Liver (tissue), 9 donors: ENCODE data around the gene B3GALT5. TPM values are rescaled to one million over a fixed set of nuclear protein-coding genes. Genes with fewer than 3 reads are reported as not detected.

Experiments used
- DNase-seq: peaks from one replicate; pipeline ENCODE4 v3.0.0-alpha.2; 2017; ENCODE audit warnings: low spot score
- H3K27ac ChIP-seq, 2 donors: one replicate each; pipeline ENCODE4 v1.7.0; 2013; ENCODE audit warnings: inconsistent platforms in 2 of 2, low read length in 2 of 2, control low read depth in 1 of 2, low read depth in 1 of 2, mild to moderate bottlenecking in 1 of 2
- H3K27me3 ChIP-seq, 4 donors: one replicate each; pipeline versions ENCODE4 v1.6.1 to v1.7.0; 2013; ENCODE audit warnings: low read length in 3 of 4, inconsistent platforms in 1 of 4, mild to moderate bottlenecking in 1 of 4, moderate library complexity in 1 of 4; ENCODE audit not compliant: control insufficient read depth in 4 of 4, insufficient read depth in 4 of 4
- H3K36me3 ChIP-seq, 4 donors: one replicate each; pipeline versions ENCODE4 v1.6.1 to v1.7.0; 2013; ENCODE audit warnings: low read length in 3 of 4, mild to moderate bottlenecking in 3 of 4, low read depth in 1 of 4, moderate library complexity in 1 of 4; ENCODE audit not compliant: control insufficient read depth in 4 of 4, insufficient read depth in 3 of 4
- H3K4me1 ChIP-seq, 4 donors: one replicate each; pipeline versions ENCODE4 v1.6.1 to v1.7.0; 2013; ENCODE audit warnings: low read length in 3 of 4, mild to moderate bottlenecking in 3 of 4, moderate library complexity in 1 of 4; ENCODE audit not compliant: control insufficient read depth in 4 of 4, insufficient read depth in 4 of 4
- H3K4me3 ChIP-seq, 3 donors: one replicate each; pipeline versions ENCODE4 v1.6.1 to v1.7.0; 2013; ENCODE audit warnings: low read length in 3 of 3, control low read depth in 1 of 3, low read depth in 1 of 3, mild to moderate bottlenecking in 1 of 3
- H3K9ac ChIP-seq, 2 donors: one replicate each; pipeline ENCODE4 v1.7.0; 2013; ENCODE audit warnings: low read length in 2 of 2, mild to moderate bottlenecking in 2 of 2, moderate library complexity in 2 of 2, control low read depth in 1 of 2, low read depth in 1 of 2
- H3K9me3 ChIP-seq, 4 donors: one replicate each; pipeline versions ENCODE4 v1.6.1 to v1.7.0; 2013; ENCODE audit warnings: low read length in 3 of 4; ENCODE audit not compliant: control insufficient read depth in 4 of 4
- EGR1 ChIP-seq, 2 donors: IDR thresholded peaks; 2 replicates each; pipeline ENCODE4 v1.6.1; 2016 to 2018; ENCODE audit warnings: antibody characterized with exemption in 2 of 2, low read depth in 2 of 2
- FOXA1 ChIP-seq: IDR thresholded peaks from 2 replicates; pipeline ENCODE4 v1.6.1; 2016; ENCODE audit warnings: antibody characterized with exemption
- FOXA2 ChIP-seq: IDR thresholded peaks from 2 replicates; pipeline ENCODE4 v1.6.1; 2016; ENCODE audit warnings: antibody characterized with exemption
- GABPA ChIP-seq, 2 donors: IDR thresholded peaks in 1 of 2; conservative IDR thresholded peaks in 1 of 2; 2 replicates each; pipeline ENCODE4 v1.6.1; 2016; ENCODE audit warnings: antibody characterized with exemption in 2 of 2, mild to moderate bottlenecking in 1 of 2, moderate library complexity in 1 of 2
- HNF4A ChIP-seq, 2 donors: conservative IDR thresholded peaks; 2 replicates each; pipeline ENCODE4 v1.6.1; 2016; ENCODE audit warnings: antibody characterized with exemption in 2 of 2, mild to moderate bottlenecking in 2 of 2
- HNF4G ChIP-seq: IDR thresholded peaks from 2 replicates; pipeline ENCODE4 v1.6.1; 2016; ENCODE audit warnings: antibody characterized with exemption
- JUND ChIP-seq, 2 donors: IDR thresholded peaks; 2 replicates each; pipeline ENCODE4 v1.6.1; 2016; ENCODE audit warnings: antibody characterized with exemption in 2 of 2
- MAX ChIP-seq: IDR thresholded peaks from 2 replicates; pipeline ENCODE4 v1.6.1; 2016; ENCODE audit warnings: antibody characterized with exemption
- NR2F2 ChIP-seq: IDR thresholded peaks from 2 replicates; pipeline ENCODE4 v1.6.1; 2016; ENCODE audit warnings: antibody characterized with exemption
- RAD21 ChIP-seq, 2 donors: IDR thresholded peaks; 2 replicates each; pipeline ENCODE4 v1.6.1; 2016; ENCODE audit warnings: antibody characterized with exemption in 2 of 2, mild to moderate bottlenecking in 2 of 2
- REST ChIP-seq: IDR thresholded peaks from 2 replicates; pipeline ENCODE4 v1.6.1; 2016; ENCODE audit warnings: antibody characterized with exemption, mild to moderate bottlenecking
- RXRA ChIP-seq, 2 donors: IDR thresholded peaks; 2 replicates each; pipeline ENCODE4 v1.6.1; 2017 to 2018; ENCODE audit warnings: antibody characterized with exemption in 2 of 2, mild to moderate bottlenecking in 1 of 2
- SP1 ChIP-seq: IDR thresholded peaks from 2 replicates; pipeline ENCODE4 v1.6.1; 2018; ENCODE audit warnings: antibody characterized with exemption, mild to moderate bottlenecking
- TAF1 ChIP-seq: conservative IDR thresholded peaks from 2 replicates; pipeline ENCODE4 v1.6.1; 2016; ENCODE audit warnings: antibody characterized with exemption, mild to moderate bottlenecking
- YY1 ChIP-seq: IDR thresholded peaks from 2 replicates; pipeline ENCODE4 v1.6.1; 2016; ENCODE audit warnings: antibody characterized with exemption, mild to moderate bottlenecking
- WGBS: extraction: QIAGEN DNeasy Blood & Tissue Kit; methylation state at CpG from one replicate; pipeline ENCODE4 v1.1.7; 2013; 5-methylcytosine and 5-hydroxymethylcytosine counted together
- polyA plus RNA-seq, 2 donors: library from polyadenylated mRNA; stranded (reverse) in 1 of 2; unstranded in 1 of 2; fragments of 200-250 nt in 1 of 2; fragments of >200 nt in 1 of 2; fragmentation: Nextera tagmentation in 1 of 2; extraction: Ambion mirVana in 1 of 2; gene quantifications; one replicate each; pipeline versions ENCODE4 v1.2.1 to v1.2.3, GENCODE V29; 2013 to 2015
- total RNA-seq, 2 donors: library from RNA; depleted of rRNA; stranded (reverse); fragments of >200 nt; gene quantifications; one replicate each; pipeline ENCODE4 v1.2.3, GENCODE V29; 2014
- TF ChIP-seq, protein P1 (sequence below): IDR thresholded peaks from 2 replicates; pipeline ENCODE4 v1.6.1; 2016; ENCODE audit warnings: antibody characterized with exemption
- TF ChIP-seq, protein P2 (sequence below): IDR thresholded peaks from 2 replicates; pipeline ENCODE4 v1.6.1; 2016; ENCODE audit warnings: antibody characterized with exemption
- TF ChIP-seq, protein P3 (sequence below): fragments of 150-350 bp; IDR thresholded peaks from 2 replicates; pipeline ENCODE4 v1.5.1; 2017; ENCODE audit warnings: improper control_type of control experiment, low read depth, low read length; ENCODE audit not compliant: missing input control
- donor health status: healthy.
- donor health status: healthy.
- donor health status: healthy.
- donor health status: healthy.
- donor health status: healthy.

B3GALT5 gene
- total and polyA plus RNA-seq, 4 donors: 0.05 to 0.33 (median 0.10) TPM

- Histone ChIP-seq H3K4me3 (no peak overlapping the region), H3K36me3 (no peaks in the 10 kb centered on the region), H3K9me3 (no peaks in the 10 kb centered on the region), H3K27me3 (no peaks in the 10 kb centered on the region), H3K4me1 (no peaks in the 10 kb centered on the region), H3K27ac (no peak overlapping the region), H3K9ac (no peak overlapping the region)
- TF ChIP-seq EGR1 (IDR thresholded peaks at IDR 0.05; ENCODE audit: low read depth in 2 of 2): no peak
- TF ChIP-seq, protein P1, sequence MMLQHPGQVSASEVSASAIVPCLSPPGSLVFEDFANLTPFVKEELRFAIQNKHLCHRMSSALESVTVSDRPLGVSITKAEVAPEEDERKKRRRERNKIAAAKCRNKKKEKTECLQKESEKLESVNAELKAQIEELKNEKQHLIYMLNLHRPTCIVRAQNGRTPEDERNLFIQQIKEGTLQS: no peak
- TF ChIP-seq REST: no peak
- no peak for TF ChIP-seq GABPA (IDR thresholded peaks at IDR 0.05 in 1 of 2, conservative IDR thresholded peaks at IDR 0.05 in 1 of 2)
- no peak for TF ChIP-seq MAX
- no peak for TF ChIP-seq SP1
- no peak for TF ChIP-seq RAD21 (IDR thresholded peaks at IDR 0.05)
- no peak for TF ChIP-seq HNF4A (conservative IDR thresholded peaks at IDR 0.05)
- TF ChIP-seq, protein P2, sequence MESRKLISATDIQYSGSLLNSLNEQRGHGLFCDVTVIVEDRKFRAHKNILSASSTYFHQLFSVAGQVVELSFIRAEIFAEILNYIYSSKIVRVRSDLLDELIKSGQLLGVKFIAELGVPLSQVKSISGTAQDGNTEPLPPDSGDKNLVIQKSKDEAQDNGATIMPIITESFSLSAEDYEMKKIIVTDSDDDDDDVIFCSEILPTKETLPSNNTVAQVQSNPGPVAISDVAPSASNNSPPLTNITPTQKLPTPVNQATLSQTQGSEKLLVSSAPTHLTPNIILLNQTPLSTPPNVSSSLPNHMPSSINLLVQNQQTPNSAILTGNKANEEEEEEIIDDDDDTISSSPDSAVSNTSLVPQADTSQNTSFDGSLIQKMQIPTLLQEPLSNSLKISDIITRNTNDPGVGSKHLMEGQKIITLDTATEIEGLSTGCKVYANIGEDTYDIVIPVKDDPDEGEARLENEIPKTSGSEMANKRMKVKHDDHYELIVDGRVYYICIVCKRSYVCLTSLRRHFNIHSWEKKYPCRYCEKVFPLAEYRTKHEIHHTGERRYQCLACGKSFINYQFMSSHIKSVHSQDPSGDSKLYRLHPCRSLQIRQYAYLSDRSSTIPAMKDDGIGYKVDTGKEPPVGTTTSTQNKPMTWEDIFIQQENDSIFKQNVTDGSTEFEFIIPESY: no peak
- TF ChIP-seq TAF1: no peak
- no peak for TF ChIP-seq FOXA1
- TF ChIP-seq YY1: no peak
- no peak for TF ChIP-seq JUND (IDR thresholded peaks at IDR 0.05)
- TF ChIP-seq, protein P3, sequence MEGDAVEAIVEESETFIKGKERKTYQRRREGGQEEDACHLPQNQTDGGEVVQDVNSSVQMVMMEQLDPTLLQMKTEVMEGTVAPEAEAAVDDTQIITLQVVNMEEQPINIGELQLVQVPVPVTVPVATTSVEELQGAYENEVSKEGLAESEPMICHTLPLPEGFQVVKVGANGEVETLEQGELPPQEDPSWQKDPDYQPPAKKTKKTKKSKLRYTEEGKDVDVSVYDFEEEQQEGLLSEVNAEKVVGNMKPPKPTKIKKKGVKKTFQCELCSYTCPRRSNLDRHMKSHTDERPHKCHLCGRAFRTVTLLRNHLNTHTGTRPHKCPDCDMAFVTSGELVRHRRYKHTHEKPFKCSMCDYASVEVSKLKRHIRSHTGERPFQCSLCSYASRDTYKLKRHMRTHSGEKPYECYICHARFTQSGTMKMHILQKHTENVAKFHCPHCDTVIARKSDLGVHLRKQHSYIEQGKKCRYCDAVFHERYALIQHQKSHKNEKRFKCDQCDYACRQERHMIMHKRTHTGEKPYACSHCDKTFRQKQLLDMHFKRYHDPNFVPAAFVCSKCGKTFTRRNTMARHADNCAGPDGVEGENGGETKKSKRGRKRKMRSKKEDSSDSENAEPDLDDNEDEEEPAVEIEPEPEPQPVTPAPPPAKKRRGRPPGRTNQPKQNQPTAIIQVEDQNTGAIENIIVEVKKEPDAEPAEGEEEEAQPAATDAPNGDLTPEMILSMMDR: no peak
- DNase-seq: no peak
- 43% methylated on average over 14 of the region's 14 CpGs for WGBS
Measured at GRCh38 chr21:39675993-39676661, 63.4 kb downstream of the B3GALT5 start.

DNA sequence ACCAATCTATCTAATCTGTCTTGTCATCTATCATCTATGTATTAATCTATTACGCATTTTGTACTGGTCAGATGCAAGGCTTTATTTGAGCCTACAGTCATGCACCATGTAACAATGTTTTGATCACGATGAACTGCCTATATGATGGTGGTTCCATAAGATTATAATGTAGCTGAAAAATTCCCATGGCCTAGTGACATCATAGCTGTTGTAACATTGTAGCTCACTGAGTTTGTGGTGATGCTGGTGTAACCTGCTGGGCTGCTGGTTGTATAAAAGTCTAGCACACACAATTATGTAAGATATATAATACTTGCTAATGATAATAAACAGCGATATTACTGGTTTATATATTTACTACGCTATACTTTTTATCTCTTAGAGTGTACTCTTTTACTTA is 67.5 kb downstream of the B3GALT5 start:
- no peaks in the 10 kb centered on the region for H3K9me3 ChIP-seq
- no peaks in the 10 kb centered on the region for H3K4me1 ChIP-seq
- WGBS: 89% methylated on average over 4 of the region's 4 CpGs
- no peak overlapping the region for H3K9ac ChIP-seq
- no peak overlapping the region for H3K4me3 ChIP-seq
- DNase-seq: no peak
- no peaks in the 10 kb centered on the region for H3K27me3 ChIP-seq
- H3K27ac ChIP-seq: no peak overlapping the region
- no peaks in the 10 kb centered on the region for H3K36me3 ChIP-seq
- TF ChIP-seq, protein P3: no peak
- no peak for TF ChIP-seq HNF4G
- TF ChIP-seq SP1: no peak
- TF ChIP-seq, protein P2: no peak
- TF ChIP-seq FOXA2: no peak
- no peak for TF ChIP-seq JUND (IDR thresholded peaks at IDR 0.05)
- TF ChIP-seq FOXA1: no peak
- TF ChIP-seq EGR1 (IDR thresholded peaks at IDR 0.05; ENCODE audit: low read depth in 2 of 2): no peak
- TF ChIP-seq TAF1: no peak
- no peak for TF ChIP-seq RXRA (IDR thresholded peaks at IDR 0.05)
- TF ChIP-seq NR2F2: no peak
- TF ChIP-seq HNF4A (conservative IDR thresholded peaks at IDR 0.05): no peak
- TF ChIP-seq, protein P1: no peak
- no peak for TF ChIP-seq MAX
